Caco-2 (cell line): ENCODE data around the gene RTF2. TPM values are rescaled to one million over a fixed set of nuclear protein-coding genes. Genes with fewer than 3 reads are reported as not detected.

Experiments
- Bru-seq: library from RNA; stranded (reverse); fragments of 400-500 nt; gene quantifications from one replicate; lab custom pipeline; 2021; lab: Mats Ljungman, UMichigan
- BruChase-seq, 2 experiments: library from RNA; stranded (reverse); fragments of 400-500 nt; gene quantifications; one replicate each; lab custom pipeline; 2021; lab: Mats Ljungman, UMichigan
- BruUV-seq: library from RNA; stranded (reverse); fragments of 400-500 nt; replicated peaks from 2 replicates; lab custom pipeline; 2021; lab: Mats Ljungman, UMichigan
- CTCF ChIA-PET: fragments of 300-600 bp; sonication (Branson Sonifier 250); formaldehyde crosslinking; loops from one replicate; lab custom pipeline; 2022; ENCODE audit warnings: antibody characterized with exemption; lab: Charles Lee
- POLR2A ChIA-PET: fragments of 300-600 bp; sonication (Branson Sonifier 250); formaldehyde crosslinking; loops from one replicate; lab custom pipeline; 2022; ENCODE audit warnings: antibody characterized with exemption; lab: Charles Lee
- DNase-seq, 2 experiments: peaks; one replicate each; pipeline versions ENCODE4 v3.0.0 to v3.0.0-alpha.2; 2020 to 2022
- H3K27me3 ChIP-seq: replicated peaks from 2 replicates; pipeline ENCODE4 v1.6.0; 2011; ENCODE audit warnings: low read length; ENCODE audit not compliant: control insufficient read depth, insufficient read depth
- H3K36me3 ChIP-seq: 2 replicates; pipeline ENCODE4 v1.5.1; 2011; ENCODE audit warnings: low read length; ENCODE audit not compliant: control insufficient read depth, insufficient read depth
- H3K4me1 ChIP-seq: fragments of 250-450 bp; sonication (Bioruptor Pico); 2 replicates; pipeline ENCODE4 v1.5.1; 2020; ENCODE audit warnings: mild to moderate bottlenecking
- H3K4me3 ChIP-seq: 2 replicates; pipeline ENCODE4 v1.5.1; 2011; ENCODE audit warnings: low read depth, mild to moderate bottlenecking, control low read depth, low read length
- H3K9me3 ChIP-seq: fragments of 250-450 bp; sonication (Bioruptor Pico); 2 replicates; pipeline ENCODE4 v1.5.1; 2020; ENCODE audit warnings: mild to moderate bottlenecking, moderate library complexity
- H3K27ac Mint-ChIP-seq: one replicate; pipeline ENCODE4 v1.8.0; 2022; ENCODE audit warnings: mixed read lengths; ENCODE audit not compliant: unreplicated experiment
- H3K27me3 Mint-ChIP-seq: one replicate; pipeline ENCODE4 v1.8.0; 2022; ENCODE audit warnings: mixed read lengths; ENCODE audit not compliant: insufficient read depth, unreplicated experiment
- H3K36me3 Mint-ChIP-seq: one replicate; pipeline ENCODE4 v1.8.0; 2022; ENCODE audit warnings: mild to moderate bottlenecking, mixed read lengths; ENCODE audit not compliant: insufficient read depth, unreplicated experiment
- H3K4me1 Mint-ChIP-seq: one replicate; pipeline ENCODE4 v1.8.0; 2022; ENCODE audit warnings: low read depth, mixed read lengths; ENCODE audit not compliant: unreplicated experiment
- H3K4me3 Mint-ChIP-seq: one replicate; pipeline ENCODE4 v1.8.0; 2022; ENCODE audit warnings: mild to moderate bottlenecking, moderate library complexity, mixed read lengths; ENCODE audit not compliant: unreplicated experiment
- H3K9me3 Mint-ChIP-seq: one replicate; pipeline ENCODE4 v1.8.0; 2022; ENCODE audit warnings: mixed read lengths; ENCODE audit not compliant: unreplicated experiment
- CTCF ChIP-seq, 2 experiments: fragments of 200-600 bp in 1 of 2; IDR thresholded peaks; 1 replicate in 1 of 2; 2 replicates in 1 of 2; pipeline versions ENCODE4 v1.5.1 to v1.8.0; 2011 to 2022; ENCODE audit warnings: antibody characterized with exemption in 1 of 2, control low read depth in 1 of 2, inconsistent platforms in 1 of 2, low read depth in 1 of 2, low read length in 1 of 2, mild to moderate bottlenecking in 1 of 2, moderate library complexity in 1 of 2; ENCODE audit not compliant: insufficient read depth in 1 of 2, severe bottlenecking in 1 of 2, unreplicated experiment in 1 of 2
- intact Hi-C: fragments of 100-400 bp; cut with micrococcal nuclease; formaldehyde crosslinking; loops from one replicate; pipeline ENCODE4 v1.10.0; 2022; ENCODE audit not compliant: unreplicated experiment
- long read RNA-seq: library from polyadenylated mRNA; stranded (forward); transcript quantifications from one replicate; pipeline ENCODE4 v2.0.0, GENCODE V29; 2022
- total RNA-seq: library from RNA; stranded (reverse); gene quantifications from 2 replicates; pipeline ENCODE4 v1.2.3, GENCODE V29; 2022

Gene RTF2, protein sequence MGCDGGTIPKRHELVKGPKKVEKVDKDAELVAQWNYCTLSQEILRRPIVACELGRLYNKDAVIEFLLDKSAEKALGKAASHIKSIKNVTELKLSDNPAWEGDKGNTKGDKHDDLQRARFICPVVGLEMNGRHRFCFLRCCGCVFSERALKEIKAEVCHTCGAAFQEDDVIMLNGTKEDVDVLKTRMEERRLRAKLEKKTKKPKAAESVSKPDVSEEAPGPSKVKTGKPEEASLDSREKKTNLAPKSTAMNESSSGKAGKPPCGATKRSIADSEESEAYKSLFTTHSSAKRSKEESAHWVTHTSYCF
- total RNA-seq (146 and 157 TPM in 2 replicates), Bru-seq, nascent RNA (percentile 93 among the genes with signal in this experiment), BruChase-seq, experiment 1, labeled RNA remaining after a 2-hour chase (percentile 86 among the genes with signal in this experiment), BruChase-seq, experiment 2, labeled RNA remaining after a 6-hour chase (percentile 90 among the genes with signal in this experiment)
- long read RNA-seq, transcript RTF2-202 (9 exons, 2,212 nt), result major isoform, 379 of 440 reads
- long read RNA-seq, transcript RTF2-203 (8 exons, 1,572 nt), result minor isoform, 10 of 440 reads
- long read RNA-seq, partial matches to known transcripts, result 7 of 440 reads
- long read RNA-seq, other reads (novel, unspliced or antisense), result 42 of 440 reads

DNA sequence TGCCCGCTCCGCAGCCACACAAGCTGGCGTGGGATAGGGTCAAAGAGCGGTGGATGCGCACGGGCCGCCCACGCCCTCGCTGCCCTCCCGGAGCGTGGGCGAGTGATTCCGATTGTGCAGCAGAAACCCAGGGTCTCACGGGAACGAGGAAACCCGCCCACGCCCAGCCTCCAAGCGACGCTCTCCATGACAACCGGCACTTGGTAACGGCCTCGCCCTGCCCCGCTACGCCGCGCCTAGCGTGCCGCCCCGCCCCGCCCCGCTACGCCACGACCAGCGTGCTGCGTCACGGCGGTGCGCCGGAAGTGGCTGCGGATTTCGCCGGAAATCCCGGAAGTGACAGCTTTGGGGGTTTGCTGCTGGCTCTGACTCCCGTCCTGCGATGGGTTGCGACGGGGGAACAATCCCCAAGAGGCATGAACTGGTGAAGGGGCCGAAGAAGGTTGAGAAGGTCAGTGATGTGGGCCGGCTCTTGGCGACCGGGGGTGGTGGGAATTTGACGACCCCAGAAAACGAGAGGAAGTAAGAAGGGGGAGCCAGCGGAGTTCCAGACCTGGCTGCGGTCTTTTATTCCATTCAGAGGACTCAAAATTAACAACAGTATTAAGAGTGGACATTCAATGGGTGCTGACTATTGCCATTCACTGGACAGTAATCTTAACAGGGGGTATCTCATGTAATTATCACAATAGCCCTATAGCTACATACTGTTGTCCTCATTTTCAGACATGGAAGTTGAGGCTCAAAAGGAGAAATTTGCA lies at the start of gene RTF2:
Gene RTF2, plus strand, starts transcription at position 312 of the 761 bp plus-strand sequence. Its CDS starts 71 bp downstream, at position 383.
- Histone ChIP-seq H3K27me3 (no peaks in the 10 kb centered on the region), H3K36me3 (peaks cover 1% of the 10 kb centered on the region; the same call in 1 of the 2 replicates), H3K9me3 (no peaks in the 10 kb centered on the region), H3K4me3 (peak within 1 kb of the TSS; percentile 67), H3K4me1 (no peaks in the 10 kb centered on the region; the same call in 1 of the 2 replicates)
- ChIA-PET POLR2A (interaction anchor here (0.5 to 1.4 kb wide), 3 partner anchors 15 to 169 kb away, joined by 3 to 5 read pairs (median 4); partner anchors contain the start of genes AURKA and CSTF1), CTCF (interaction anchor here (1.5 kb wide), 1 partner anchor 76 kb away, joined by 4 read pairs; the partner anchor contains the start of genes AURKA and CSTF1)
- Mint-ChIP-seq H3K27ac (peak within 1 kb of the TSS; percentile 100), H3K27me3 (peaks cover 3% of the 10 kb centered on the region), H3K4me3 (peak within 1 kb of the TSS; percentile 100), H3K36me3 (peaks cover 31% of the 10 kb centered on the region), H3K9me3 (no peaks in the 10 kb centered on the region), H3K4me1 (peaks cover 10% of the 10 kb centered on the region)
- BruUV-seq, result TSS peak; percentile 68
- TF ChIP-seq CTCF (IDR thresholded peaks at IDR 0.05; ENCODE audit: insufficient read depth in 1 of 2, low read depth in 1 of 2, low read length in 1 of 2, severe bottlenecking in 1 of 2, unreplicated experiment in 1 of 2), result no peak
- intact Hi-C loops, result loop anchor here (1.0 kb wide), 3 partner anchors 68 to 220 kb away; partner anchors contain the start of genes AURKA, CSTF1 and MC3R
- DNase-seq, result peak; percentile 96 to 99

DNA sequence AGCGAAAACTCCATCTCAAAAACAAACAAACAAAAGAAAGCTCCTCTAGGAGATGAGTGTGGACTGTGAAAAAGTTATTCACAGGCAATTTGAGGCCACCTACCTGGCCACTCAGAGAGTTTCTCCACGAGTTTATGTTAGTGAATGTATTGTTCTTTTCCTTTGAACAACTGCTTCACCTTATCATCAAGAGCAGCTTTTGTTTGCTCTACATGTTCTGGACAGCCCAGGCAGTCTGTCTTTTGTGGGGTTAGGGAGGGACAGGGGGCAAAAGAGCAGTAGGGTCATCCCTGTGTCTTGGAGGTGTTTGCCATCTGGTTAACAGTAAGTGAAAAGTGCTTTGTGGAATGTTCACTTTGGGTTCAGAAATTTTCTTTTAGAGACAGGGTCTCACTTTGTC lies 48.4 kb upstream of the RTF2 start:
- intact Hi-C loops, result no loop called here
- no peak for TF ChIP-seq CTCF (IDR thresholded peaks at IDR 0.05; ENCODE audit: insufficient read depth in 1 of 2, low read depth in 1 of 2, low read length in 1 of 2, severe bottlenecking in 1 of 2, unreplicated experiment in 1 of 2)
- Histone ChIP-seq H3K27me3 (no peaks in the 10 kb centered on the region), H3K4me3 (no peak overlapping the region), H3K4me1 (peaks cover 20% of the 10 kb centered on the region), H3K9me3 (no peaks in the 10 kb centered on the region), H3K36me3 (no peaks in the 10 kb centered on the region)
- no peaks in the 10 kb centered on the region for H3K27me3 Mint-ChIP-seq
- H3K4me1 Mint-ChIP-seq, result peaks cover 27% of the 10 kb centered on the region
- ChIA-PET CTCF (interaction anchor here (1.0 kb wide), 1 partner anchor 96 kb away, joined by 4 read pairs; no protein-coding TSS in a partner anchor), POLR2A (no interaction called here)
- H3K27ac Mint-ChIP-seq, result no peak overlapping the region
- BruUV-seq, result no TSS peak
- no peaks in the 10 kb centered on the region for H3K36me3 Mint-ChIP-seq
- DNase-seq, result peak in 1 of 2 experiments; percentile 32
- no peaks in the 10 kb centered on the region for H3K9me3 Mint-ChIP-seq
- H3K4me3 Mint-ChIP-seq, result no peak overlapping the region
